SK-N-SH treated with all-trans-retinoic acid at 6 μM for 48 hours (cell line): ENCODE data around the gene HOXA7.

Experiments
- ARNTL ChIP-seq: fragments of 450-650 bp; formaldehyde crosslinking; IDR thresholded peaks from 2 replicates; pipeline ENCODE4 v1.5.0; 2020; ENCODE audit warnings: low read depth, mild to moderate bottlenecking, moderate library complexity, borderline replicate concordance
- CSRNP3 ChIP-seq: fragments of 250-450 bp; sonication (Bioruptor Pico); IDR thresholded peaks from 2 replicates; pipeline ENCODE4 v1.5.1; 2021; ENCODE audit warnings: mild to moderate bottlenecking, moderate library complexity
- ESRRG ChIP-seq: fragments of 250-450 bp; sonication (Bioruptor Pico); IDR thresholded peaks from 2 replicates; pipeline ENCODE4 v1.6.1; 2021; ENCODE audit warnings: mild to moderate bottlenecking
- GLIS3 ChIP-seq: fragments of 250-450 bp; sonication (Bioruptor Pico); IDR thresholded peaks from 2 replicates; pipeline ENCODE4 v1.5.0; 2020; ENCODE audit warnings: mild to moderate bottlenecking, moderate library complexity
- ISL1 ChIP-seq: fragments of 250-450 bp; sonication (Bioruptor Pico); IDR thresholded peaks from 2 replicates; pipeline ENCODE4 v2.1.2; 2022; ENCODE audit warnings: mild to moderate bottlenecking, moderate library complexity
- TOX ChIP-seq: fragments of 250-450 bp; sonication (Bioruptor Pico); IDR thresholded peaks from 2 replicates; pipeline ENCODE4 v1.8.0; 2021; ENCODE audit warnings: mild to moderate bottlenecking, moderate library complexity, borderline replicate concordance
- TSHZ2 ChIP-seq: fragments of 250-450 bp; sonication (Bioruptor Pico); IDR thresholded peaks from 2 replicates; pipeline ENCODE4 v1.5.0; 2020; ENCODE audit warnings: mild to moderate bottlenecking, moderate library complexity
- ZFP30 ChIP-seq: fragments of 450-650 bp; formaldehyde crosslinking; IDR thresholded peaks from 2 replicates; pipeline ENCODE4 v1.5.0; 2022; ENCODE audit warnings: mild to moderate bottlenecking, moderate library complexity
- ZNF8 ChIP-seq: fragments of 450-650 bp; formaldehyde crosslinking; IDR thresholded peaks from 2 replicates; pipeline ENCODE4 v1.5.0; 2020; ENCODE audit warnings: mild to moderate bottlenecking, moderate library complexity
- TF ChIP-seq, protein P1 (sequence below): fragments of 250-450 bp; sonication (Bioruptor Pico); IDR thresholded peaks from 2 replicates; pipeline ENCODE4 v1.5.1; 2020; ENCODE audit warnings: low read depth, mild to moderate bottlenecking, moderate library complexity

DNA sequence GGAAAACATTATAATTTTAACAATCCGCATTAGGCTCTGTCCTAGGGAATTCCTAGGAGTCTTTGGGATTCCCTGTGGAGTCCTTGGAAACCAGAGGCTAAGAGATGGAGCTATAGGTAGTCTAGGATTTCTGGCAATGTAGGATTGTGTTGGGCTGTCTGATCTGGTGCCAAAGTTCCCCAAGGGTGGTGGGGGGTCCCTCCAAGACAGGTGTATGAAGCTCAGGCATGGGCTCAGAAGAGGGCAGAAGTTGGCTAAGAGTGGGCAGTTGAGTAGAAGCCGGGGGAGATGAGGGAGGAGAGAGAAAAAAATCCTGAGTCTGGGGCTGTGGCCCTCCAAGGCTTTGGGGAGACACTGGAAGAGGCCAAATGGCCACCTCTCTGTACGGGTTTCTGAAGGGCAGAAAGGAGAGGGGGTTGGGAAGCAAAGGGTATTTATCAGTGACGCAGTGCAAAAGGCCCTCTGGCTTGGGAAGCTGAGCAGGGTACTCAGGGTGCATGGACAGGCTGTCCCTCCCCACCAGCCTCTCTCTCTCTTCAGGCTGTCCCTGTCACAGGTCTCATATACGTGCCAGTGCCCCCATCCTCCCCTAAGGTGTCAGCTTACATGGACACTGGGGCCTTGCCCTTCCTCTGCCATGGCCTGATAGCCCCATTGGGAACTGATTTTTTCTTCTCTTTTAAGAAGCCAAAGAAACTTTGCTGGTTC is 9.8 kb downstream of the HOXA7 start:
- TF ChIP-seq ZFP30 (CRISPR knock-in tag) (no peak), ESRRG (CRISPR knock-in tag) (no peak), GLIS3 (CRISPR knock-in tag) (no peak), TSHZ2 (CRISPR knock-in tag) (no peak), CSRNP3 (CRISPR knock-in tag) (no peak), ISL1 (CRISPR knock-in tag) (no peak), ZNF8 (CRISPR knock-in tag) (no peak), TOX (CRISPR knock-in tag) (no peak), ARNTL (no peak)
- TF ChIP-seq, protein P1, sequence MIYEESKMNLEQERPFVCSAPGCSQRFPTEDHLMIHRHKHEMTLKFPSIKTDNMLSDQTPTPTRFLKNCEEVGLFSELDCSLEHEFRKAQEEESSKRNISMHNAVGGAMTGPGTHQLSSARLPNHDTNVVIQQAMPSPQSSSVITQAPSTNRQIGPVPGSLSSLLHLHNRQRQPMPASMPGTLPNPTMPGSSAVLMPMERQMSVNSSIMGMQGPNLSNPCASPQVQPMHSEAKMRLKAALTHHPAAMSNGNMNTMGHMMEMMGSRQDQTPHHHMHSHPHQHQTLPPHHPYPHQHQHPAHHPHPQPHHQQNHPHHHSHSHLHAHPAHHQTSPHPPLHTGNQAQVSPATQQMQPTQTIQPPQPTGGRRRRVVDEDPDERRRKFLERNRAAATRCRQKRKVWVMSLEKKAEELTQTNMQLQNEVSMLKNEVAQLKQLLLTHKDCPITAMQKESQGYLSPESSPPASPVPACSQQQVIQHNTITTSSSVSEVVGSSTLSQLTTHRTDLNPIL (CRISPR knock-in tag), result no peak
